Measurements from ENCODE around the gene ALX4.

The ALX4 gene

DNA sequence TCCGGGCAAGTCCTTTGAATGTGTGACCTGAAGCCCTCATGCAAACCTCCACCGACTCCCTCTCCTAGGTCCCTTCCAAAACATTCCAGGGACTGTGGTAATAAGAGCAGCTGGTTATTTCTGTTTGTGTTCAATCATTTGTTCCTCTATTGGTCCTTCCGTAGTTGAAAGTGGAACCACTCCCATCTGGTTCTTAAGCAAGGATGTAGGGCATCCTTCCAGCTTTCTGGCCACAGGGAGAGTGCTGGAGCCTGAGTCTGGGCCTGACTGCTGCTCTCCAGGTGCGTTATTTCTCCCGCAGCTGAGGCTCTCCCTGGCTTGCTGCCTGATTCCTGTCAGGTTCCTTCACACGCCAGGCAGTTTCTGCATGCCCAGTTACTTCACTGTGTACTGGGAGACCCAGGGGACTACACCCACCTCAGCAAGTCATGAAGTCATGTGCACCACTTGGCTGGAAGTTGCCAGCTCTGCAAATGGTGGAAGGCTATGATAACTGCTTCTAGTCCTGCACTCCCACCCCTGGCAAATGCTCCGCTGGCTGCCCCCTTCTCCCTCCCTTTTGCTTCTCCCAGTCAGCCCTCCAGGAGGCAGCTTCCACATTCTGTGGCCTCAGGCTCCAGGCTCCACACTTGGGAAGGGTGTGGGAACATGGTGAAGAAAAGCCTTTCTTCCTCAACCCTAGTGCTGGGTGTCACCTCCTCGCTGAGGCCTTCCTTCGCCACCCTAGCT is 4.0 kb upstream of the ALX4 start:
- DNase-seq = no peak

DNA sequence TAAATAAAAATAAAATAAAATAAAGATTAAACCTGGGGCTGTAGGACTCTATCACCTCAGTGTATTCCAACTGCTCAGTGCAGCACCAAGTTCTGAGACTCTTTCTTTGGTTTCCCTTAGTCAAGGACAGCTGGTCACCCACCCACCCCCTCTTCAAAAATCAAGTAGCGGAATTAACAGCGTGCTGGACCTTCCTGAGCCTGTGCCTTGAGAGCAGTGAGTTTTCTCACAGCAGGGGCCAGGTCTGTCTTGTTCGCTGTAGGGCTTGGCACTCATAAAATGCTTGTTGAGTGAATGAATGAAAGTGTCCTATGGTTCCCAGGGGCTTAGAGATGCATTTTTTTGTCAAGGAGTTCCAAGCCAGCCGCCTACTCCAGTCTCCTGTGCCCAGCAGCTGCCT is 2.9 kb upstream of the ALX4 start:
- no peak for DNase-seq

DNA sequence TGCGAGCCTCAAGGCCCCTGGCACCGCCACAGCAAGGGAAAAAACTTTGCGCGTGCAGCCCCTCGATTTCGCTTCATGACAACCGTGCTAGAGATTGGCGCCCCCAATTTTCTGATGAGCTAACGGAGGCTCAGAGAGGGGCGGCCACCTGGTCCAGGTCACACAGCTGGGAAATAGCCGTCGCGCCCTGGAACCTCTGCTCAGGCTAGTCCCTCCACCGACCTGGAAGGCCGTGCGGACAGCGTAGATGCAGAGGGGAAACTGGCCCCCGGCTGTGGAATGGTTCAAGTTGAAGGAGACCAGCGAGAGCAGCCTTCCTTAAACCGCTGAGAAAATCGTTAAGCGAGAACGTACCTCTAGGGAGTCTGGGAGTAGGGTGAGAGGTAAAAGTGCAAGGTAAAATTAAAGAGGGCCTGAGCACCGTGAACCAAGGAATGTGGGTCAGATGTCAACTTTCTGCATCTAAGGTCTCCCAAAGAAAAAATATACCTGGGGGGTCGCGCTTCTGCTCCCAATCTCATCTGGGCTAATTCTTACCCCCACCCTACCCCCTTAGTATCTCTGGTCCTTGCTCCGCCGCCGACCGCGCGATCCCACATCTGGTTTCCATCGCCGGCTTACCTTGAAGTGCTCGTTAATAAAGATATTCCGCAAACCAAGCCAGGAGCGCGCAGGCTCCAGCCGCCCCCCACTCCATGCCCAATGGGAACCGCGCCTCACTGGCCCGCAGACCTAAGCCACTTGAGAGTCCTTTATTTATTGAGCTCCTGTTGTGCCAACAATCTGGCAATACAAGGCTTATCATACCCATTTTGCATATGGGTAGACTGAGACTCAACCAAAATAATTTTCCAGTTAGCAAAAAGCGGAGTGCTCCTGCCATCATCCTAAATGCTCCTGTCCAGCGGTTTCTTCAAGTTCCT is 1.7 kb upstream of the ALX4 start:
- no peak for DNase-seq

DNA sequence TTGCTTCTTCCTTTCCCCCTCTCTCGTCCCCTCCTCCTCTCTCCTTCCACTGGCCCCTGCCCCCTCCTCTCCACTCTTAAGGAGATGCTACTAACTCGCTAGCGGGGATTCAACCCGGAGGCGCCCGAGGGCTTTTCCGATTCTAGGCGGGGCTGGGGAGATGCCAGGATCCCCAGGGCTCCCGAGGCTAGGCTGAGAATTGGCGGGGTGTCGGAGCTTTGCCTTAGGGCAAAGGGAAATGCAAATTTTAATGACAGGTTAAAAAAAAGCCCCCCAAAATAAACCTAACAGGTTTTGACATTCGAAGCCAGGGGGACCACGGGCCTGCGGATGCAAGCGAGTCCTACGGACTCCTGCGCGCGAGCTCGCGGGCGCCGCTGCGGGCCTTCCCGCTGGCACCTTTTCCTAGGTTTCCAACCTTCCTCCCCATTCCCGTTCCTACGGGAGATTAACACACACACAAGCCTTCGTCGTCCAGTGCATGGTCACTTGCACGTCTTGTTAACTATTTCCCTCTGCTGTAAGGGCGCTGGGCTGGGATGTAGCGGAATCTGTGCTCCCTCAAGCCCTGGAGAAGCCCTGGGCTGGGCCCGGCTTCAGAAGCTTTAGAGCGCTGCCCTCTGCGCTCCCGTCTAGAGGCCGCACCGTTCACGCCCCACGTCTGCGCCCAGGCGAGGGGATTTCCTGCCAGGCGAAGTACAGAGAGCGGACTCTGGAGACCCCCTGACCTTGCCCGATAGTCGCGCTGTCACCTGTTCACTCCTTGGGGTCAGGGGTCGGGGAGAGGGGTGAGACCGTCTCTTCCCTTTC is 729 bp upstream of the ALX4 start:
- peak; percentile 33 for DNase-seq

DNA sequence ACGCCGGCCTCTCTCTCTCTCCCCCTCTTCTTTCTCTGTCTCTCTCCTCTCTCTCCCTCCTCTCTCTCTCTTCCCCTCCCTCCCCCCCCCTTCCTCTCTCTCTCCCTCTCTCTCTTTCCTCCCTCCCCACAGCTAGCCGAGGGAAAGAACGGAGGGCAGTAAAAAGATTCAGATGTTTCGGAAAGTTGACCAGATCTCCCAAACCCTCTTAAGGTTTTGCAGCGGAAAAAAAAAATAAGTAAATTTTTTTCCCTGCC is 195 bp upstream of the ALX4 start:
- DNase-seq = no peak

DNA sequence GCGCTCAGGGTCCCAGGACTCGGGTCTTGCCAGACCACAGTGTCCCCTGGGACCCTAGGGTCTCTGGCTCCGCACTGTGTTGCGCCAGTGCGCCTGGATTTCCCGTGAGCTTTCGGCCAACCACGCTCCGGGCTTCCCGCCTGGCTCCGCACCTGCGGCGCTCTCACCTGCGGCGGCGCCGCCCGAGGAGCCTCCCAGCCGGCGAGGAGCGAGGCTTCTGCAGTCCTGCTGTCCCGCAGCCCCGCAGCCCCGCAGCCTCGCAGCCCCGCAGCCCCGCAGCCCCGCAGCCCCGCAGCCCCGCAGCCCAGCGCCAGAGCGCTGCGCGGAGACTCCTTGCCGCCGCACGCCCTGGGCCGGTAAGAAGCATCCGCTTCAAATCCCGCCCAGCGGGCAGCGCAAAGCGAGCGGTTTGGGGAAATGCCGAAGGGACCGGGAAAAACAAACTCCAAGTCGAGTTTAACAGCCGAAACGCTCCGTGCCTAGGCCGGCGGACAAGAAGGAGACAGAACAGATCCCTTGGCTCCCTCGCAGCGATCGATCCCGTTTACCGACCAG is 939 bp downstream of the ALX4 start:
- DNase-seq = peak; percentile 57

DNA sequence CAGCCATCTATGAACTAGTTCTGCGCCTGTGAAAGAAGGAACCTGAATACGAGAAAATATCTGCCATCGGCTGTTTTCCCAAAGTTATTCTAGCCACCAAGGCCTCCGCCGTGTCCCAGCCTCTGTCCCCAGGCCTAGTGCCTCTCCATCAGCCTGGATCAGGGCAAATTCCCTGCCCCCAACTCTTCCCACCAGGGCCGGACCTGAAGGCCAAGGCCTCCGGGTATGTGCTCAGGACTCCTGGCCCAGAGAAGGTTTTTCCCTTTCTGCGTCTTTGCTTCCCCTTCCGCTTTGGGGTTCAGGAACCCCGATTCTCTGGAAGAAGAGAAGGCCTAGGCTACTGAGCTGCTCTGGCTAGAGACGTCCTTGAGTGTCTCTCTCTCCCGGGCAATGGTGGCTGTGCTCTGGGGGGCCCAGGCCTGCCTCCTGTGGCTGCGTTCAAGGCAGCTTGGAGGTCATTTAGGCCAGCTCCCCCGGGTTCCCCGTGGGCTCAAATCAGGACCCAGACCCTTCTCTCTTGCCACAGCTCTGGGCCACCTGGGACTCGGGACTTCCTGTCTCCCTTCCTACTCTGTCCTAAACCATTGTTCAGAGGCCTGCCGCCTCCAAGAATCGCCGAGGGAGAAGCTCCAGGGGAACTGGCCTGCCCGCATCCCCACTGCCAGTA is 1.6 kb downstream of the ALX4 start:
- no peak for DNase-seq

DNA sequence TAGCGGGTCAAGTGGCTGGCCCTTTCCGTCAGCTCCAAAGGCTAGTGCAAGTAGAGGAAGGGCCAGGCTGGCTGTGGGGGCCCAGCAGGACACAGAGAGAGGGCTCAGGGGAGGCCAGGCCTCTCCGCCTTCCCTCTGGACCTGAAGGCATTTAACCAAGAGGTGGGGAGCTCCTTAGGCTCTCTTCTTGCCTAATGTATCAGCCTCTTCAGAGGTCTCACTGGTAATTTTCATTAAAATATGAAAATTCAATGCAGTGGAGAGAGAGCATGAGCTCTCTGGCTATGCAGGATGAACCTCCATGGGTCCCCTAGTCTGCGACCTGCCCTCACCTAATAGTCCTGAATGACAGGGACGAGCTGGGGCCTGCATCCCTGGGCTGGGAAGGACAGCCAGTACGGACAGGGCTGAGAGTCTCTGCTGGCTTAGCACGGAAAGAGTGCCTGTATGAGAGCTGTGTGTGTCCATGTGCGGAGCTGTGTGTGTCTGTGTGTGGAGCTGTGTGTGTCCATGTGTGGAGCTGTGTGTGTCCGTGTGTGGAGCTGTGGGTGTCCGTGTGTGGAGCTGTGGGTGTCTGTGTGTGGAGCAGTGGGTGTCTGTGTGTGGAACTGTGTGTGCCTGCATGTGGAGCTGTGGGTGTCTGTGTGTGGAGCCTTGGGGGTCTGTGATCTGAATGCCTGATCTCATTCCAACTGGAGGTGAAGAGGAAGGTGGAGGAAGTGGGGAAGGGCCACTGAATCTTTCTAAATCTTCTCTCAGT is 2.4 kb downstream of the ALX4 start:
- DNase-seq = no peak

DNA sequence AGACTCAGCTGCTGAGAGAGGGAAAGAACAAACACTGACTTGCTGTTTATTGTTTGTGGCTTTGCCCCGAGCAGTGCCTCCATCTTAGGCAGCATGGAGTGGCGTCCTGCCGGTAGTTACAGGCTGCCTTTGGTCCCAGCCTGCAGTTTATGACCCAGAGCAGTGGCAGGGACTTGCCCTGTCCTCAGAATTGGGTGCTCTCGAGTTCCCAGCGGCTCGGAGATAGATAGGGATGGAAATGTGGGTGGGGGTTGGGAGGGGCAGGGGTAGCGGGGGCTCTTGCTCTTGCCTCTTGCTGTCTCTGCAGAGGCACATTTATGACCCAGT is 3.1 kb downstream of the ALX4 start:
- DNase-seq = no peak

DNA sequence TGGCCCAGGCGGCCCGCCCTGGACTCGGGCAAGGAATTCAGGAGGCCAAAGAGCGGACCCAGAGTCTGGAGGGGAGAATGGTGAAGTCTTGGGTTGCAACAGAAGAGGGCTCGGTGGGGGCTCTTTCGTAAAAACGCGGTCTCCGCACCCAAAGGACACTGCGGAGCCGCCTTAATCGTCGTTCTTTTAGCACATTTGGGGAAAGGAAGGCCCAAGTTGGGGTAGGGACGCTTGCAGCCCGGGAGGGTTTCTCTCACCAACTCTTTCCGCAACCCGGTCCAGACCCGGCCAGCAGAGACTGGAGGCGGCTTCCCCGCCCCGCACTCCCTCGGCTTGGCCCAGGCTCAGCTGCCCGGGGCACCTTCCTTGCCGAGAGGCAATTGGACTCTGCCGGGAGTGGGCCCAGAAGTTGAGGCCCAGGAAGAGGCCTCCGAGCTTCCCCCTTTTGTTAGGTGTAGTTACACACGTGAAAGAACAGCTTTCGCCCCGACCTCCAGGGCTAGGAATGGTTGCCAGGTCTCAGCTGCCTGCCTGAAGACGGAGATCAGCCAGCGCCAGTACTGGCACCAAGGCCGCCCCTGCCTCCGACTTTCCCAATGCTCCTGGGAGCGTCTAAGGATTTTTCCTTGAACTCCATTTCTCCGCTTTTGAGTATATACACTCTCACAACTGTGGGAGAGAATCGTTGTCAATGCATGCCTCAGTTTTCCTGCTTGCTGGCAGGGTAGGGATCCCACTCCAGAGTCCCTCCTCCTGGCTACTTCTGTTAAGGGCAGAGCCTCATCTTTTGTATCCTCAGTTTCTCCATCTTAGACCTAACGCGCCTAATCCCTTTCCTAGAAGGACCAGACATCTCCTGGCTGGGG is 3.7 kb downstream of the ALX4 start:
- peak; percentile 42 for DNase-seq

DNA sequence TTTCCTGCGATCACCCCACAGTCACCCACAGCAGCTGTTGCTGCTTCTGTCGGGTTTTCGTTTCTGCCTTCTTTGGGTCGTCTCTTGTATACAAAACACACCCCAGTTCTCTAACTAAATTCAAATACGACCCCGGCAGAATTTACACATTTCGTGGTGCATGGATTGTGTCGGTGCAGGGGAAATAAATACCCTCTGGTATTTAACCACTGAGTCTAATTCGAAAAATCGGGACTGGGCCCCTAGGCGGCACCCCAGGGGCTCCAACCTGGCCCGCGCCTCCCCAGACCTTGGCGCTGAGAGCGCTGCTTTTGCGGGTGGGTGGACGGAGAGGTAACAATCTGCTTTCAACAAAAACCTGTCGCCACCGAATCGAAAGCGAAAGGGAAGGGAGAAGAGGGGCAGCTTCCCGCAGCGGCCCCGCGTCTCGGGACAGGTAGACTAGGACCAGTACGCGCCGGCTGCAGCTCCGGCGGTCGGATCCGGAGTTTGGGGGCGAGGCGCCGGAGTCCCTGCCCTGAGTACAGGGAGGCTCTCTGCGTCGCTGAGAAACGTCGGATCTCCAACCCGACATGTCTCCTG is 4.4 kb downstream of the ALX4 start:
- DNase-seq = peak; percentile 67

DNA sequence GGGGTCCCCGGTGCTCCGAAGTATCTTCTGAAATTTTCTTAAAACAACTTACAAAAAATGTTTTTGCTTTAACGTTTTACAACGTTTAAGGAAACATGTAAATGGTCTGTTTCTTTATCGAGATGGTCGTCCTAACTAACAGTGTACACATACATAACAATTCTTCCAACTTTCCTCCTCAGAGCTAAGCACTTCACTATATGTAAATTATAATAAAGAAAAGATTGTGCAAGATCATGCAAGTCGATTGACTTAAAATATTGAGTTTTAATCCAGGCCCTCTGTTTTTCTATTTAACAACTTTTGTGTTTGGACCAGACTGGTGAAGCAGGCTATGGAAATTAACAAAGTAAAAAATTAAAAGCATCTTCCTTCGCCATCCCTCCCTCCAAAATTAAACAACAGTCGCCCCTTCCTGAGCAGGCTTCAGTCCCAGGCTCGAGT is 4.9 kb downstream of the ALX4 start:
- no peak for DNase-seq

DNA sequence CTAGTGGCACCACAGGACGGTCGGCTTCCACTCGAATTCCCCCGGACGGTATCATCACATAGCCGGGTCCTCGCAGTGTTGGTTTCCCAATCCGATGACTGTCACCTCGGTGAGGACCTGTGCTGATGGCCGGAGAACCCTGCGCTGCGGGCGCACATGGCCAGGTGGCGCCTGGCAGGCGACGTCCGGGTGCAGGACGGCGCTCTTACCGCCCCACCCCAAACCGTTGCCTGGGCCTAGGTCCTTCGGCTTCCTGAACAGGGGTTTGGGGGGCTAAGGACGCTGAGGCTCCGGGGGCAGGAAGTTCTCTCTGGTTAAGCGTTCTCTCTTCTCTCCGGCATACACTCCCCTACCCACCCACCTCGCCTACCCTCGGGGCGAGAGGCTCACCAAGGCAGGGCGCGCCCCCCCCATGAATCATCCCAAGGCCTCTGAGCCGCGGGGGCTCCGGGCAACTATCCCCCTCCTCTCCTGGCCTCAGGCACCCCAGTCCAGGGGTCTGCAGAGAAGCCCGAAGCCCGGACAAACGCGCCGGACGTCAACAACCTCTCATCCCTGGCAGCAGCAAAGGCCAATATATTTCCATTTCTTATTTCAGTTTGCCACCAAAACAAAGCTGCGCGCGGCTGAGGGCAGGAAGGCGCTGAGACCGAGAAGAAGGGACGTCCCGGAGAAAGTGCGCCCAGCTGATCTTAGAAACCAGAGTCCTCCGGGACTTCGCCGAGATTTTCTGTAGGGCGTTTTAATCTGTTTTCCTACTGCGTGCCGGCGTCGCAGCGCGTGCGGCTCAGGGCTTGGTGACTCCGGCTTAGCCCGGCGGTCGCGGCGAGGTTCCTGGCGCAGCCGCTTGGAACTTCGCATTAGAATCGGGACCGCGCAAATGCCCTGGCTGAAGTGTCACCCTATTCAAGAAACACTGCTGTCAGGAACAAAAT is 5.6 kb downstream of the ALX4 start:
- peak; percentile 46 for DNase-seq

DNA sequence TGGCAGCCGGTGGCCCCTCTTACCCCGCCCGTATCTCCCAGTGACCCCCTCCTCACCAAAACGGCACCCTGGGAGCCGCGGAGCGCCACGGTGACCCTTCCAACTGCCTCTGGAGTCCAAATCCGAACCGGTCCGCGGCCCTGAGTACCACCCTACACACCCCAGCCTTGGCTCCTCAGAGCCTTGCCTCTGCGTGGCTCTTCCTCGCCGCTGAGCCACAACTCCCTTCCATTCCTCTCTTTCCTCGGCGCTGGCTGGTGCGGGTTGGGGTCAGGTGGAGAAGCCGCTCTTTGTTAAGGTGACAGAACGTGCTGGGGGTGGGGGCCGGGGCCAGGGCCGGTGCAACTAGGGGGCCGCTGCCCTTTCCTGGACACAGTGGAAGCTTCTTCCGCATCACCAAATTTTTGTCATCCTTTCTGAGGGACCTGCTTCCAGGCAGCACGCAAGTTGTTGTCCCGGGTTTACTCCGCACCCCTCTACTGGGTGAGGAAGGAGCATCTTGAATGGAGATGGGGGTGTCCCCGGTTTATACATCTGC is 6.5 kb downstream of the ALX4 start:
- DNase-seq = no peak

DNA sequence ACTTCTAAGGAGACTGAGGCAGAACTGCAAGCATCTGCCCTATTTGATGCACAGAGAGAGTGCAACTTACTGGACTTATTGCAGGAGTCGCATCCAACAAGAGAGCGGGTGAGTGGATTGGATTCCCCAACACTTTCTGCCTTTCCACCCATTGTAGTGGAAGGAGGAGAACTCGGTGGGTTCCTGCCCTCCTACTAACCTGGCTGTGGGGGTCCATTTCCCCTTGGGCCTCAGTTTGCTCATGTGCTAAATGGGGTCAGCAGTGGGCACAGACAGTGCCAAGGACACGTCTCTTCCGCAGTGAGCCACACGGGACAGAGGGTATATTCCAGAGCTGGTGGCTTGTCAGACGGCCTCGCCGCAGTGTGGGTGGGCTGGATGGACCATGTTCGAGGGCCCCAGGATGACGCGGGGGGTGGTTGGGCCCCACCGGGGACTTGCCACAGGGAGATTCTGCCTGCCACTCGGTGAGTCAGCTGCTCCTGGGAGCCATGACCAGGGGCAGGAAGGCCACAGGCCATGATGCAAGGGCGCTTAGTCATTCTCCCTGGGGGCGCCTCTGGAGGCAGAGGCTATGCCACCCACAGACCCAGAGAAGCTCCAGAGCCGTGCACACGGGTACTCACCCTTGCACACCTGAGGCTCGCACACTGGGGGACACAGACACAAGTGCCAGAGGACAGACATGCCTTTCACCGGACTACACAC is 8.2 kb downstream of the ALX4 start:
- DNase-seq = no peak

DNA sequence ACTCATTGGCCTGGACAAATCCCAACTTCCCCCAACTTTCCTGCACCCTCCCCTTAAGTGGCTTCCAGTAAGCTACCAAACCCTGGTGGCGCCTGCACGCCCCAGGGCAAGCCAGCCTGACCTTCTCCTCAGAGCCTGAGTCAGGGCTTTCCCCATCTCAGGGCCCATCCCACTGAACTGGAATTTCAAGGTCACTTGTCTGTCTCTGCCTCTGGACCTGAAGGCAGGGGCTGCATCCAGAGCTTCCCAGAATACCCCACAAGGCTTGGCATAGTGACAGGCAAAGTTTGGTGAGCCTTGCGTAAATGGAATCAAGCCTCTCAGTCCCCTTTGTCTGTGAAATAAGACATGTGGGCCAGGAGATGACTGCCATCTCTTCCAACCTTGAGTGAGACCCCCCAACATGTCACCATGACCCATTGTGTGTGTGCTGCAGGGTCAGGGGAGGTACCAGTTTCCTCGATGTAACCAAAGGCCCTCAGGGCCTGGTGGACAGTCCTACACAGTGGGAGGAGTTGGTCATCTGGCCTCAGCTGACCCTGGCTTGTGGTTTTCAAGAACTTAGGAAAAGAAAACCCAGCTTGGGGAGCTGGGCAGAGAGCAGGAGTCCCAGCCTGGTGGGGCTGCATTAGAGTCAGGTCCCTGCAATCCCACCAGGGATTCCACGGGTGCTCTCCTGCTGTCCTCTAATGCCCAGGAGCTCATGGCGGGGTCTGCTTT is 8.9 kb downstream of the ALX4 start:
- no peak for DNase-seq

DNA sequence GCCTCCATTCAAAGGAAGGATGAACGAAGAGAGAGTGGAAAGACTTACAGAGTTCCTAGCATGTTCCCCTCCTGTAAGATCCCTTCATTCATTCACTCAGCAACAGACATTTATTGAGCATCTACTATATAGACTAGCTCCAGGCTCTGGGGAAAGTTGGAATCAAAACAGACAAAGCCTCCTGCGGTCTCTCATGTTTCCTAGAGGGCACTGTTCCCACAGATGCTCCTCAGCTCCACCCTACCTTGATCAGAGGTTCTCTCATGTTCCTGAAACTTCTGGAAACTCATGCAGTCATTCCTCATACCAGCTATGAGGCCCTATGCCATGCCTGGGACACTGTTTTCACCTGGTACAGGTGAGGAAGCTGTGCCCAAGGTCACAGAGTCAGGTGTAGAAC is 11.1 kb downstream of the ALX4 start:
- no peak for DNase-seq

DNA sequence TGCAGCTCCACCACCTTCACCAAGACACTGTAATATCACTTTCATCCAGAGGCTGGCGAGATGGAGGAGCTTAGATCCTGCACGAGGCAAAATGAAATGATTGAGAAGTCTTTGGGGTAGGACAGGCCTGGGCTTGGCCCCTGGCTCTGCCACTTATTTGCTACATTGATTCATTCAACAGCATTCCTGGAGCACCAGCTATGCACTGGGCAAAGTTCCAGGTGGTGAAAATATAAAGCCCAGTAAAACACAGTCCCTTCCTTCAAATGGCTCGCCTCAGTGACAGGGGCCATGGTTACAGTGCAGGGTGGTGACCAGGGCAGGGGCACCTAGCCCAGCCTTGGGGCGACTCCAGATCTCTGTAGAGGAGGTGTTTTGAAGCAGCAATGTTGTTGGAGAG is 19.7 kb downstream of the ALX4 start:
- DNase-seq = no peak
